Measurements from ENCODE around the gene SLC6A7. TPM values are rescaled to one million over a fixed set of nuclear protein-coding genes. Genes with fewer than 3 reads are reported as not detected.
A peak's percentile ranks its signal among the peaks of the same experiment; 100 is the strongest.

SLC6A7 gene
- total RNA-seq, result 10 to 100 TPM in 1 of 2 donors, 1 to 10 TPM in 1; 5.0 to 24.9 TPM

DNA sequence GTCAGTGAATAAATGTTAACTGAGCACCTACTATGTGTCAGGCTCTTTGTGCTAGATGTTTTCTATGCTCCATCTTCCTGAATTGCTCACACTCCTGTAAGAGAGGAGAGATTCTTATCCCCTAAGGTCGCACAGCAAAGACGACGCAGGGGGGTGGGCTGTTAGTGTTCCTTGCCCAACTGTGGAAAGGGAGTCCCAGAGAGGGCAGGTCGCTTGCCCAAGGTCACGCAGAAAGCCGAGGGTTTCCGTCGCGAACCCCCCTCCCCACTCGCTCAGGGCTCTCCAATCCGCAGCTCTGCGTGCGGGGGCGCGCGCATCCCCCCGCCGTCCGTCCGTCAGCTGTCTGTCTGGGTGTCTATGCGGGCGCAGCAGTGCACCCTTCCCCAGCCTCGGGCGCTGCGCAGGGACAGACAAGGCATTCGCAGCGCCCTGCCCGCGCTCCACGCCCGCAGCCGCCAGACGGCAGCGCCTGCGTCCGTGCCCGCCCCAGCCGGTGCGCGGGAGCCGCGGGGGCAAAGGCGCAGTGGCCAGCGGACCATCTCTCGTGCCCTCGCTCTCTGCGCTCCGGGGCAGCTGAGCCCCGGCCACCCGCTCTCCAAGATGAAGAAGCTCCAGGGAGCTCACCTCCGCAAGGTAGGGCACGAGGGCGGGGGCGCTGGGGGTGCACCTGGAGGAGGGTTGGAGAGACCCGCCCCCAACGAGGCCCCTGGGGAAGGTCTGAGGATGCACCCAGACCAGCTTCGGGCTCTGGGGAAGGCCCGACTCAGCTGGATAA lies at the start of gene SLC6A7:
SLC6A7 (plus strand) TSS at position 335 of the 775 bp plus-strand sequence; CDS start at position 601, 266 bp downstream.
- no peak within 1 kb of the TSS for H3K27ac ChIP-seq
- H3K27me3 ChIP-seq, result peaks cover 6% of the 10 kb centered on the region
- H3K36me3 ChIP-seq, result no peaks in the 10 kb centered on the region
- TF ChIP-seq, protein P1, sequence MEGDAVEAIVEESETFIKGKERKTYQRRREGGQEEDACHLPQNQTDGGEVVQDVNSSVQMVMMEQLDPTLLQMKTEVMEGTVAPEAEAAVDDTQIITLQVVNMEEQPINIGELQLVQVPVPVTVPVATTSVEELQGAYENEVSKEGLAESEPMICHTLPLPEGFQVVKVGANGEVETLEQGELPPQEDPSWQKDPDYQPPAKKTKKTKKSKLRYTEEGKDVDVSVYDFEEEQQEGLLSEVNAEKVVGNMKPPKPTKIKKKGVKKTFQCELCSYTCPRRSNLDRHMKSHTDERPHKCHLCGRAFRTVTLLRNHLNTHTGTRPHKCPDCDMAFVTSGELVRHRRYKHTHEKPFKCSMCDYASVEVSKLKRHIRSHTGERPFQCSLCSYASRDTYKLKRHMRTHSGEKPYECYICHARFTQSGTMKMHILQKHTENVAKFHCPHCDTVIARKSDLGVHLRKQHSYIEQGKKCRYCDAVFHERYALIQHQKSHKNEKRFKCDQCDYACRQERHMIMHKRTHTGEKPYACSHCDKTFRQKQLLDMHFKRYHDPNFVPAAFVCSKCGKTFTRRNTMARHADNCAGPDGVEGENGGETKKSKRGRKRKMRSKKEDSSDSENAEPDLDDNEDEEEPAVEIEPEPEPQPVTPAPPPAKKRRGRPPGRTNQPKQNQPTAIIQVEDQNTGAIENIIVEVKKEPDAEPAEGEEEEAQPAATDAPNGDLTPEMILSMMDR (IDR thresholded peaks at IDR 0.05), result no peak
- H3K9me3 ChIP-seq, result no peaks in the 10 kb centered on the region
- H3K4me1 ChIP-seq, result peaks cover 14% of the 10 kb centered on the region
- peak within 1 kb of the TSS in 1 of 2 donors; percentile 55 for H3K9ac ChIP-seq (ENCODE audit: low read depth in 2 of 2, low read length in 2 of 2)
- peak within 1 kb of the TSS; percentile 19 for H3K4me3 ChIP-seq
- no peak for DNase-seq
- intact Hi-C loops (cut with DNase I), result no loop called here

DNA sequence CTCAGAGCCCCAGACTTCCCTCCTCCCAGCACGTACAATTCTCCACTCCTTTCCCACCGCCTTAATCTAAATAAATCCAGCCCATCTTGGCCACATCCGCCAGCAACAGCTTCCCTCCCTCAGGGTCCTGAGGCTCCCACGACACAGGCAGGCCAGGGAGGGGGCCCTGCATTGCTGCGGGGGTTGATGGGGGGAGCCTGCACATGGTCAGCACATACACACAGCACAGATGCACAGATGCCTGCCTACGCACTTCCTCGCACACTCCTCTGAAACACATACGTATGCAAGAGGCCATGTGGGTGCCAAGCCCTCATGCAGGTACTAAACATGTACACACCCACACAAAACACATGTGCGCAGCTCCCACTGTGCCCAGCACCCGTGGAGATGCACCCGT lies 49.0 kb upstream of the SLC6A7 start:
- Histone ChIP-seq H3K27ac (peak overlapping the region; percentile 72), H3K9ac (ENCODE audit: low read depth in 2 of 2, low read length in 2 of 2) (peak overlapping the region in 1 of 2 donors; percentile 46), H3K27me3 (no peaks in the 10 kb centered on the region), H3K9me3 (no peaks in the 10 kb centered on the region), H3K36me3 (no peaks in the 10 kb centered on the region), H3K4me3 (no peak overlapping the region), H3K4me1 (no peaks in the 10 kb centered on the region)
- intact Hi-C loops (cut with DNase I), result no loop called here
- TF ChIP-seq, protein P1 (IDR thresholded peaks at IDR 0.05), result no peak
- no peak for DNase-seq

DNA sequence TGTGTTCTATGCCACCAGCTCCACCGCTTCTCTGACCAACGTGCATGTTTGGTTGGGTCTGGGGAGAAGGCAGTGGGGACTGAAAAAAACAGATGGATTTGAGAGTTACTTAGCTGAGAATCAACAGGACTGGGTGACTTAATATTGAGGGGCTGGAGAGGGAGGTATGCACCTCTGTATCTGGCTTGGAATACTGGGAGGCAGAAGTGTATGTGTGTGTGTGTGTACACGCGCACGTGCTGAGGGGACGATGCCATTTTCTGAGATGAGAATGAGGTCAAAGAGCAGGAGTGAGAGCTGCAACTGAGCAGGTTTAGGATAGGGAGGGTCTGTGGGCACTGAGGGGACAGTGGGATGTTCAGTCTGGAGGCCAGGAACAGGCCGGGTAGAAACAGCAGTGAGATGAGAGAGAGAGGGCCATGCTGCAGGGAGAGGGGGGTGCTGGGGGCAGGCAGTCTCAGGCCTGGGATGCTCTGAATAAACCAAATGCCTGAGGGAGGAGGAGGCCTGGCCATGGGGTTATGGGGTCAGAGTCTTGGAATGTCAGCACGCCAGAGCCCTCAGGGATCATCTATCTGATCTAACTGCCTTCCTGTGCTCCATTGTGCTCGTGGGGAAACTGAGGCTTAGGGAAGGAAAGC lies 48.2 kb upstream of the SLC6A7 start:
- Histone ChIP-seq H3K4me1 (no peaks in the 10 kb centered on the region), H3K9ac (ENCODE audit: low read depth in 2 of 2, low read length in 2 of 2) (peak overlapping the region in 1 of 2 donors; percentile 46)
- intact Hi-C loops (cut with DNase I), result no loop called here

DNA sequence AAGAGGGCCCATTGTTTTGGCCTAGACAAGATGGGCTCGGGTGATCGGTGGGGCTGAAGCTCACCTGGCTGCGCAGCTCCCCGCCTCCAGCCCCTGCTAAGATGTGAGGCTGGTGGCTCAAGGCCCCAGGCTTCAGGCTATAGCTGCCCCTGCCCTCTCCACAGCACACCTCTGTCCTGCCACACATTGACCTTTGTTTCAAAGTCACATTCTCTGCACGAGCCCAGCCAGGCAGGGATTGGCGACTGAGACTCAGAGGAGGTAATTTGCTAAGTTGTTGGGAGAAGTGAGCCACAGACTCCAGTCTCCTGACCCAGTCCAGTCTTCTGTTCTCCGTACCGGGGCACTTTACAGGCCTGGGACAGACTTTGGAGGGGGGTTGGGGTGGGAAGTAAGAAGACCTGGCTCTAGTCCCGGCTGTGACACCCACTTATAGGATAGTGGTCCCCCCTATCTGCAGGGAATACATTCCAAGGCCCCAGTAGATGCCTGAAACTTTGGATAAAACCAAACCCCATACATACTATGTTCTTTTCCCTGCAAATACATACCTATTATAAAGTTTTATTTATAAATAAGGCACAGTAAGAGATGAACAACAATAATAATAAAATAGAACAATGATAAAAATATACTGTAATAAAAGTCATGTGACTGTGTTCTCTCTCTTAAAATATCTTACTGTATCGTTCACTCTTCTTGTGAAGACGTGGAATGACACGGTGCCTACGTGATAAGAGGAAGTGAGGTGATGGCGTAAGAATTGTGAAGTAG lies 47.5 kb upstream of the SLC6A7 start:
- Histone ChIP-seq H3K9ac (ENCODE audit: low read depth in 2 of 2, low read length in 2 of 2) (peak overlapping the region in 1 of 2 donors; percentile 46), H3K27me3 (no peaks in the 10 kb centered on the region), H3K9me3 (no peaks in the 10 kb centered on the region), H3K27ac (peak overlapping the region; percentile 72), H3K36me3 (no peaks in the 10 kb centered on the region), H3K4me3 (no peak overlapping the region), H3K4me1 (no peaks in the 10 kb centered on the region)
- TF ChIP-seq, protein P1 (IDR thresholded peaks at IDR 0.05), result no peak
- DNase-seq, result no peak
- intact Hi-C loops (cut with DNase I), result no loop called here

More for the DNA sequence above, 48.2 kb upstream of the SLC6A7 start:
- Histone ChIP-seq H3K36me3 (no peaks in the 10 kb centered on the region), H3K9me3 (no peaks in the 10 kb centered on the region), H3K4me3 (no peak overlapping the region), H3K27ac (peak overlapping the region; percentile 72), H3K27me3 (no peaks in the 10 kb centered on the region)
- DNase-seq, result no peak
- TF ChIP-seq, protein P1 (IDR thresholded peaks at IDR 0.05), result no peak

DNA sequence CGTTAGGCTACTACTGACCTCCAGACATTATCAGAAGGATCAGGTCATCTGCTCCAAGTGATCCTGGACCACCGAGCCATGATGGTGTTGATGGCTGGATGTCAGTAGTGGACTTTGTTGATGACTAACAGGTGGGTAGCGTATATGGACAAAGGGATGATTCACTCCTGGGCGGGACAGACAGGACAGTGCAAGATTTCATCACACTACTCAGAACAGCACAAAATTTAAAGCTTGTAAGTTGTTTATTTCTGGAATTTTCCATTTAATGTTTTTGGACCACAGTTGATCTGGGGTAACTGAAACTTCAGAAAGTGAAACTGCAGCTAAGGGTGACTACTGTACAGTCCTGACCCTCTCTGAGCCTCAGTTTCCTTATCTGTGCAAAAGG lies 46.9 kb upstream of the SLC6A7 start:
- TF ChIP-seq, protein P1 (IDR thresholded peaks at IDR 0.05), result no peak
- DNase-seq, result no peak
- Histone ChIP-seq H3K4me1 (no peaks in the 10 kb centered on the region), H3K9ac (ENCODE audit: low read depth in 2 of 2, low read length in 2 of 2) (no peak overlapping the region), H3K27ac (peak overlapping the region; percentile 72), H3K9me3 (no peaks in the 10 kb centered on the region), H3K27me3 (no peaks in the 10 kb centered on the region), H3K36me3 (no peaks in the 10 kb centered on the region), H3K4me3 (no peak overlapping the region)
- intact Hi-C loops (cut with DNase I), result no loop called here

Measured in colonic mucosa (tissue), 4 donors.